ENCODE measurements around the gene MACROH2A2.
"Not testable (repeated sequence)": the region's sequence is repeated elsewhere in the genome, so short reads cannot be mapped to it uniquely, and the experiment has no call there.

Gene MACROH2A2

GRCh38 chr10:70052462-70053217, at the start of gene MACROH2A2:
TSS of gene MACROH2A2 (plus strand) at chr10:70052846. CDS start at chr10:70075659, 22,813 bp downstream.
- DNase-seq (ENCODE audit: low spot score) = no peak

GRCh38 chr10:70007116-70007820, 45.4 kb upstream of the MACROH2A2 start:
- no peak for DNase-seq (ENCODE audit: low spot score)

GRCh38 chr10:70031215-70031614, 21.4 kb upstream of the MACROH2A2 start:
- no peak for DNase-seq (ENCODE audit: low spot score)

GRCh38 chr10:70032667-70033289, 19.9 kb upstream of the MACROH2A2 start:
- DNase-seq (ENCODE audit: low spot score) = no peak

- DNase-seq (ENCODE audit: low spot score) = no peak
Observed at GRCh38 chr10:70034232-70034631, 18.4 kb upstream of the MACROH2A2 start.

GRCh38 chr10:70035531-70035930, 17.1 kb upstream of the MACROH2A2 start:
- DNase-seq (ENCODE audit: low spot score) = no peak

GRCh38 chr10:70038923-70039322, 13.7 kb upstream of the MACROH2A2 start:
- no peak for DNase-seq (ENCODE audit: low spot score)

GRCh38 chr10:70041016-70041415, 11.6 kb upstream of the MACROH2A2 start:
- DNase-seq (ENCODE audit: low spot score) = no peak

- not testable (repeated sequence) for DNase-seq (ENCODE audit: low spot score)
Observed at GRCh38 chr10:70041739-70042138, 10.9 kb upstream of the MACROH2A2 start.

GRCh38 chr10:70047066-70047465, 5.6 kb upstream of the MACROH2A2 start:
- not testable (repeated sequence) for DNase-seq (ENCODE audit: low spot score)

- peak; percentile 43 for DNase-seq (ENCODE audit: low spot score)
Observed at GRCh38 chr10:70048030-70048723, 4.5 kb upstream of the MACROH2A2 start.

- DNase-seq (ENCODE audit: low spot score) = no peak
Observed at GRCh38 chr10:70051848-70052247, 798 bp upstream of the MACROH2A2 start.

GRCh38 chr10:70053218-70053840, 683 bp downstream of the MACROH2A2 start:
- DNase-seq (ENCODE audit: low spot score) = no peak

GRCh38 chr10:70053841-70054288, 1.2 kb downstream of the MACROH2A2 start:
- DNase-seq (ENCODE audit: low spot score) = no peak

- no peak for DNase-seq (ENCODE audit: low spot score)
Observed at GRCh38 chr10:70054902-70055301, 2.3 kb downstream of the MACROH2A2 start.

GRCh38 chr10:70055550-70055949, 2.9 kb downstream of the MACROH2A2 start:
- no peak for DNase-seq (ENCODE audit: low spot score)

- no peak for DNase-seq (ENCODE audit: low spot score)
Observed at GRCh38 chr10:70057306-70057705, 4.7 kb downstream of the MACROH2A2 start.

- no peak for DNase-seq (ENCODE audit: low spot score)
Observed at GRCh38 chr10:70060389-70060788, 7.7 kb downstream of the MACROH2A2 start.

- no peak for DNase-seq (ENCODE audit: low spot score)
Observed at GRCh38 chr10:70063418-70064098, 10.9 kb downstream of the MACROH2A2 start.

- DNase-seq (ENCODE audit: low spot score) = no peak
Observed at GRCh38 chr10:70064486-70064885, 11.8 kb downstream of the MACROH2A2 start.

- DNase-seq (ENCODE audit: low spot score) = no peak
Observed at GRCh38 chr10:70066190-70066589, 13.5 kb downstream of the MACROH2A2 start.

All from NAMALWA (cell line).